ENCODE results near the gene ZSCAN10. TPM values are rescaled to one million over a fixed set of nuclear protein-coding genes. Genes with fewer than 3 reads are reported as not detected.
A peak's percentile ranks its signal among the peaks of the same experiment; 100 is the strongest.

The ZSCAN10 gene
- total and polyA plus RNA-seq, 2 of the 13 experiments (the other 11 are each of a cell fraction or from before 2014, with no cell fraction given) = not detected

- Histone ChIP-seq H3K36me3 (replicated peaks in 1 of 2; ENCODE audit: control insufficient read depth in 1 of 2, insufficient read depth in 2 of 2, low read length in 2 of 2) (no peaks in the 10 kb centered on the region), H3K4me1 (ENCODE audit: insufficient read depth, low read length) (peaks cover 28% of the 10 kb centered on the region), H3K27ac (ENCODE audit: extremely low read length, insufficient read depth, low read length) (peak within 1 kb of the TSS; percentile 93), H3K4me2 (ENCODE audit: low read depth, low read length) (peak within 1 kb of the TSS; percentile 92), H2AFZ (ENCODE audit: low read length) (peak within 1 kb of the TSS; percentile 86), H3K9me3 (ENCODE audit: low read length) (no peaks in the 10 kb centered on the region), H3K27me3 (ENCODE audit: control insufficient read depth in 1 of 2, insufficient read depth in 2 of 2, low read length in 2 of 2) (no peaks in the 10 kb centered on the region; a peak in 1 of 5 replicates), H4K20me1 (ENCODE audit: insufficient read depth, low read length) (peaks cover 7% of the 10 kb centered on the region), H3K79me2 (ENCODE audit: insufficient read depth, low read length) (peaks cover 16% of the 10 kb centered on the region), H3K4me3 (replicated peaks in 1 of 3; ENCODE audit: insufficient read depth in 1 of 3, low read depth in 2 of 3, low read length in 3 of 3) (peak within 1 kb of the TSS; percentile 90 to 100 (median 97)), H3K9ac (ENCODE audit: insufficient read depth, low read depth, low read length) (peak within 1 kb of the TSS; percentile 97)
- 0% methylated on average over 19 of the region's 63 CpGs for WGBS (ENCODE audit: low lambda C conversion rate)
- TSS peak; percentile 87 for BruUV-seq (replicated peaks)
- intact Hi-C loops (cut with micrococcal nuclease; ENCODE audit: unreplicated experiment) (loop anchor here (2.0 to 5.0 kb wide), 3 partner anchors 16 to 38 kb away; partner anchors contain the start of gene ZSCAN10), in situ Hi-C loops (cut with HindIII; ENCODE audit: extremely low pct_ligation_motif_present, low pct_unique_long_range_greater_than_20kb) (no loop called here)
- peak; percentile 98 for DNase-seq (ENCODE audit: low spot score)
- CTCF ChIA-PET (ENCODE audit: low intra/inter-chr PET ratio, low total read pairs) = no interaction called here
- FAIRE-seq = peak; percentile 98
- peak; percentile 94 for ATAC-seq
- POLR2A ChIA-PET = interaction anchor here (0.7 to 3.5 kb wide), 33 partner anchors 8 to 229 kb away, joined by 3 to 81 read pairs (median 6); partner anchors contain the start of genes HCFC1R1, IL32, OR1F1 and THOC6
- TF ChIP-seq ZNF75D (CRISPR knock-in tag; IDR thresholded peaks at IDR 0.05; ENCODE audit: borderline replicate concordance) (no peak), PREB (CRISPR knock-in tag; IDR thresholded peaks at IDR 0.05) (no peak), SIX1 (CRISPR knock-in tag; IDR thresholded peaks at IDR 0.05; ENCODE audit: borderline replicate concordance) (no peak), TERF1 (CRISPR knock-in tag; IDR thresholded peaks at IDR 0.05) (no peak), SMC3 (IDR thresholded peaks at IDR 0.05; ENCODE audit: low read length) (no peak), HOXA7 (CRISPR knock-in tag; IDR thresholded peaks at IDR 0.05) (no peak), GLMP (CRISPR knock-in tag; IDR thresholded peaks at IDR 0.05; ENCODE audit: borderline replicate concordance) (no peak), TRAFD1 (CRISPR knock-in tag; IDR thresholded peaks at IDR 0.05; ENCODE audit: borderline replicate concordance) (no peak; the same call in 1 of the 2 replicates), IKZF4 (CRISPR knock-in tag; IDR thresholded peaks at IDR 0.05; ENCODE audit: borderline replicate concordance, low read depth, not compliant biosample characterization) (no peak), NR3C1 (CRISPR knock-in tag; IDR thresholded peaks at IDR 0.05) (no peak), TOE1 (CRISPR knock-in tag; IDR thresholded peaks at IDR 0.05) (no peak), TRIM24 (CRISPR knock-in tag; IDR thresholded peaks at IDR 0.05) (no peak), ZNF543 (CRISPR knock-in tag; IDR thresholded peaks at IDR 0.05) (0 out of 2 replicates have a peak, but pooled peaks have one; percentile 6), NR2F6 (IDR thresholded peaks at IDR 0.05) (no peak), NR2F6 (CRISPR knock-in tag; IDR thresholded peaks at IDR 0.05) (no peak), ZBTB10 (CRISPR knock-in tag; IDR thresholded peaks at IDR 0.05; ENCODE audit: borderline replicate concordance) (no peak)
Observed at GRCh38 chr16:3134338-3135125, 35.4 kb upstream of the ZSCAN10 start, which contains the start of gene ZNF213. Gene ZNF213, plus strand, starts transcription at chr16:3135029. Its CDS starts 2,252 bp downstream, at chr16:3137281.
